Activated naive CD8-positive, alpha-beta T cell treated with anti-CD3 and anti-CD28 coated beads, Interleukin-2, amount 10 ng/mL, durations not matched to agents 7 days and 5 days (primary cell): ENCODE data around the gene FMN1. TPM values are rescaled to one million over a fixed set of nuclear protein-coding genes. Genes with fewer than 3 reads are reported as not detected.

Experiments used
- ATAC-seq: fragments of 150-1000 bp; cut with Tn5 transposase; one replicate; pipeline ENCODE4 v1.10.0; 2021; ENCODE audit warnings: low read depth, moderate library complexity
- POLR2A ChIA-PET: fragments of 350-600 bp; sonication (Branson Sonifier 250); formaldehyde crosslinking; loops from one replicate; lab custom pipeline; 2021; ENCODE audit warnings: antibody characterized with exemption; lab: Charles Lee
- DNase-seq: peaks from one replicate; pipeline ENCODE4 v3.0.0; 2021
- H3K27ac Mint-ChIP-seq: one replicate; pipeline ENCODE4 v1.8.0; 2022; ENCODE audit warnings: mild to moderate bottlenecking, mixed read lengths
- H3K27me3 Mint-ChIP-seq: one replicate; pipeline ENCODE4 v1.8.0; 2022; ENCODE audit warnings: mild to moderate bottlenecking, moderate library complexity, mixed read lengths
- H3K36me3 Mint-ChIP-seq: one replicate; pipeline ENCODE4 v1.8.0; 2021; ENCODE audit warnings: mild to moderate bottlenecking, mixed read lengths
- H3K4me1 Mint-ChIP-seq: one replicate; pipeline ENCODE4 v1.8.0; 2021; ENCODE audit warnings: mixed read lengths
- H3K4me3 Mint-ChIP-seq: one replicate; pipeline ENCODE4 v1.8.0; 2022; ENCODE audit warnings: mild to moderate bottlenecking, moderate library complexity, mixed read lengths
- H3K9me3 Mint-ChIP-seq: one replicate; pipeline ENCODE4 v1.8.0; 2021; ENCODE audit warnings: mixed read lengths
- total RNA-seq, 2 experiments: library from RNA; stranded (reverse); gene quantifications; one replicate each; pipeline ENCODE4 v1.2.3, GENCODE V29; 2021

Gene FMN1
- total RNA-seq, 2 experiments from 2014 or later: 0.08 to 0.45 TPM

DNA sequence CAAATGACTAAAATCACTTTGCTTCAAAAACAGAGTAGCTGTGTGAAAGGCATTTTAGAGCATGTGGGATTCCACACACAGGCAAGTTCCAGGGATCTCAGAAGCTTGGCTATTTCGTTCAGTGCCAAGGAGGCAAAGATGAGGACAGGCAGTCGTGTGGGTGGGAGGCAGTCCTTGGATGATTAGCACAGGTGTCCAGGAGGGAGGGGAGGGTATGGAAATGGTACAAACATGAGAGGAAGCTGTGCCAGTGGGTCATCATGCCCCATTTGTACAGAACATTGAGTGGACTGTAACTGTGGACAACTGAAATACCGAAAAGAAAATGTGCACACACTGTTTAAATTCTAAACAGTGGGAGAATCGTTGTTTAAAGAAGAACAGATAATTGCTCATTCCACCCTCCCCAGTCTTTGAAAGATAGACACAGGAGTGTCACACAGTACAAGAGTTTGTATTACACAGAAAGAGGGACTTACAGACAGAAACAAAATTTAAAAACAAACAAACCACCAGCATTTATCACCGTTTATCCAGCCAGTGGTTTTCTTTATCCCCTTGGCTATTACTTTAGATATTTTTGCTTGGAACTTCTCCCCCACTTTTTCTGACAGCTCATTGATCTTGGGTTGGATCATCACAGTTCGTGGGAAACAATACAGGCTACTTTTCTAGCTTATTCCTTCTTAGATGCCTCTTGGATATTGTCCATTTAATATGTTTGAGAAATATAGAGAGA lies 353.8 kb downstream of the FMN1 start:
- DNase-seq: no peak
- H3K4me3 Mint-ChIP-seq: no peak overlapping the region
- no peak overlapping the region for H3K27ac Mint-ChIP-seq
- POLR2A ChIA-PET: no interaction called here
- peaks cover 6% of the 10 kb centered on the region for H3K27me3 Mint-ChIP-seq
- no peaks in the 10 kb centered on the region for H3K36me3 Mint-ChIP-seq
- ATAC-seq: no peak
- H3K4me1 Mint-ChIP-seq: no peaks in the 10 kb centered on the region
- no peaks in the 10 kb centered on the region for H3K9me3 Mint-ChIP-seq

DNA sequence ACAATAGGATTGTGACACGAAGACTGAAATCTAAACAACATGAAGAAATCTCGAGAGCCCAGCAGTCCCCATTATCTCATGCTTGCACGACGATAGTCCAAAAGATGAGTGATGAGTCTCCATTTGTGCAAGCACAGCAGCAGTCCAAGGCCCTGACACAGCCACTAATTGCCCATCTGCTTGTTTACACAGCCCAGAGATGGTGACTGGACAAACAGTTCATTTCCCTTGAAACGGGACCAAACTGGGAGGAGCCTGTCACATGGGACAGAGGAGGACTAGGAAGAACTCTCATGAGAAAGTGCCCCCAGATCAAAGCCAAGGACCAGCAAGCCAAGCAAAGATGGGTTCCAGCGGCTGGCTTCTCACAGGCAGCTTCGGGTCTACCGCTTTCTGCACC lies 355.7 kb downstream of the FMN1 start:
- Mint-ChIP-seq H3K36me3 (no peaks in the 10 kb centered on the region), H3K4me3 (no peak overlapping the region)

DNA sequence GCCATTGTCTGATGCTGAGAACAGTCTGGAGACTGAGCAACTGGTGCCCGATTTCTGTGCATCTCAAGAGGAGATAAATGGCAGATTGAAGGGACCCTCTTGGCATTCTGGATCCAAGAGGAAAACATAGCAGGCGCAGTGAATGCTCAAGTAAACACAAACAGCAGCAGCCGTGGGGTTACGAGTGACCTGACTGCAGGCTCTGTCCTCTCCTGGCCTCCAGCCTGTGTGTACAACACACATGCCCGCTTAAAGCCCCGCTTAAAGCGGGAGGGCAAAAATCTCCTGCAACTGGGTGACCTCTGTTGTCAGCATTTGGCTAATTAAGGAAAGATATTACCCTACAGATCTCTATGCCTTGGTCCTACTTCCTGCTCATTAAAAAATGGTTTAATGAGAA lies 356.2 kb downstream of the FMN1 start:
- ATAC-seq (no peak), DNase-seq (no peak)
- Mint-ChIP-seq H3K27ac (no peak overlapping the region), H3K9me3 (no peaks in the 10 kb centered on the region), H3K4me1 (no peaks in the 10 kb centered on the region), H3K4me3 (no peak overlapping the region), H3K36me3 (no peaks in the 10 kb centered on the region), H3K27me3 (peaks cover 8% of the 10 kb centered on the region)
- POLR2A ChIA-PET: no interaction called here

More for the DNA sequence above, 355.7 kb downstream of the FMN1 start:
- POLR2A ChIA-PET: no interaction called here
- H3K27me3 Mint-ChIP-seq: peaks cover 8% of the 10 kb centered on the region
- no peak overlapping the region for H3K27ac Mint-ChIP-seq
- no peaks in the 10 kb centered on the region for H3K9me3 Mint-ChIP-seq
- ATAC-seq: no peak
- no peaks in the 10 kb centered on the region for H3K4me1 Mint-ChIP-seq
- DNase-seq: no peak

DNA sequence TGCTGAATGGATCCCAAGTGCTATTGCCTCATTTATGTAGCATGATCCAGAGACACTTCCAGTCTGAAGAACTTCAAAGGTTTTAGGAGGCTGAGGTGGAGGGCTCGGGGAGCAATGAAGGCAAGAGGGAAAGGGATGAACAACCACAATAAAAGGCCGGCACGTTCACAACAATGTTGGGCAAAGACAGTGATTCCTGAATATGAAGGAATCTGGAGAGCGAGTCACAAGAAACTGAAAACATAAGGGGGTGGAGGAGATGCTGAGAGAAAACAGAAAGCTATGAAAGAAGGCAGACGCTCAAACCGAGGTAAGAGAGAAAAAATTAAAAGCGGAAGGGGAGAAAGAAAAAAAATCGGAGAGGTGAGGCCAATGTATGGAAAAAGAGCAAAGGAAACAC lies 356.6 kb downstream of the FMN1 start:
- no peaks in the 10 kb centered on the region for H3K9me3 Mint-ChIP-seq
- POLR2A ChIA-PET: no interaction called here
- H3K27ac Mint-ChIP-seq: no peak overlapping the region
- no peaks in the 10 kb centered on the region for H3K36me3 Mint-ChIP-seq
- ATAC-seq (no peak), DNase-seq (no peak)
- H3K4me1 Mint-ChIP-seq: no peaks in the 10 kb centered on the region
- H3K27me3 Mint-ChIP-seq: peaks cover 8% of the 10 kb centered on the region
- H3K4me3 Mint-ChIP-seq: no peak overlapping the region

DNA sequence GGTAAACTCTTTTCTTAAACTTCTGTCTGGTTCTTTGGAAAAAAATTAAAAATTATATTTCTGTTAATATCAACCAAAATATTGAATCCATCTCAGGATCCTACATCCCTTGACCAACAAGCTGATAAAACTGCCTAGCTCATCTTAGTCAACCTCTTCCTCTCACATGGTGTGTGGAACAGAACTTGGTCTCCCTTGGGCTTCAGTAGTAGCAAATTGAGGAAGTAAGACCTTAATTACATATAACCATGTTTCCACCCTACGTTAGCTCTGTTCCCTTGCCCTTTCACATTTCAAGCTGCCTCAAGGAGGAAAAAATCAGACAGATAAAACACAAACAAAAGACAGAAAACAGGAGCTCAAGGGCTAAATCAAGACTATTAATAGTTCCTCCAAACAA lies 360.4 kb downstream of the FMN1 start:
- no peak for DNase-seq
- no peaks in the 10 kb centered on the region for H3K36me3 Mint-ChIP-seq
- no peak overlapping the region for H3K4me3 Mint-ChIP-seq
- ATAC-seq: no peak
- POLR2A ChIA-PET: no interaction called here
- no peak overlapping the region for H3K27ac Mint-ChIP-seq
- peaks cover 11% of the 10 kb centered on the region for H3K27me3 Mint-ChIP-seq
- no peaks in the 10 kb centered on the region for H3K4me1 Mint-ChIP-seq
- no peaks in the 10 kb centered on the region for H3K9me3 Mint-ChIP-seq

DNA sequence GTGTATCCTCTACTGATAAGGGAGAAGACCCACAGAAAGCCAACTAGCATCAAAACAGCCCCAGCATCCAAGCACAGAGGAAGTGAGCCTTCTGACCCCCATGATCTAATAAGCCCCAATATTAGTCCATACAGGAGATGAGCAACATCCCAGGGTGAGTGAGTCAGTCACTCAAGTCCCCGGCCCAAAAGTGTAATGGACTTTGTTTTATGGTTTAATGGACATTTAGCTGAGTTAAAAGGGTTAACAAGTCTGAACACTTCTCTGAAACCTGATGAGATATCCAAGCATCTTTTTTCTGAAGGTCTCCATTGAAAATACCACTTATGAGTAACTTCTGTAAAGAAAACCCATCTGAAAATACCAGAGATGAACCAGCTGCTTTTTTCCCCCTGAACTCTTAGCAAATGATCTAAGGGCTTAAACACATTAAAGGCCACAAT lies 361.1 kb downstream of the FMN1 start:
- Mint-ChIP-seq H3K9me3 (no peaks in the 10 kb centered on the region), H3K27ac (no peak overlapping the region), H3K4me1 (no peaks in the 10 kb centered on the region), H3K4me3 (no peak overlapping the region), H3K36me3 (no peaks in the 10 kb centered on the region), H3K27me3 (peaks cover 11% of the 10 kb centered on the region)
- no peak for ATAC-seq
- POLR2A ChIA-PET: no interaction called here
- no peak for DNase-seq

DNA sequence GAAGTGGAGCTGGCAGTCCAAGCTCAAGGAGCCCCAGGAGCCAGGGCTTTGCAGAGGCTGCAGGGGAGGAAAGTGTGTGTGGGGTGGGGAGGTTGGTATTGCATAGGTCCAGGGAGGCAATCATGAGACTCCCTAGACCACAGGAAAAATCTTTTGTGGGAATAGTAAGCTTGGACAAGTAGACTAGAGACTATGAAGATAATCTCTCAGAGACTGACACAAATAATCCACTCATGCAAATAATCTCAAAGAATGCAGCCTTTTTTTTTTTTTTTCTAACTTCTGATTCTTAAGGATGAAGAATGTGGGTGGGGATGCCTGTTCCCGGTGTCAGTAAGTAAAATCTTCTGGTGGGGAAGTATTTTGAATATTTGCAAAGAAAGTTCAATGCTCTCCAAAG lies 363.0 kb downstream of the FMN1 start:
- no peak for ATAC-seq
- H3K9me3 Mint-ChIP-seq: no peaks in the 10 kb centered on the region
- peaks cover 13% of the 10 kb centered on the region for H3K27me3 Mint-ChIP-seq
- H3K27ac Mint-ChIP-seq: no peak overlapping the region
- H3K4me3 Mint-ChIP-seq: no peak overlapping the region
- H3K4me1 Mint-ChIP-seq: no peaks in the 10 kb centered on the region
- no peak for DNase-seq
- no peaks in the 10 kb centered on the region for H3K36me3 Mint-ChIP-seq
- POLR2A ChIA-PET: no interaction called here

DNA sequence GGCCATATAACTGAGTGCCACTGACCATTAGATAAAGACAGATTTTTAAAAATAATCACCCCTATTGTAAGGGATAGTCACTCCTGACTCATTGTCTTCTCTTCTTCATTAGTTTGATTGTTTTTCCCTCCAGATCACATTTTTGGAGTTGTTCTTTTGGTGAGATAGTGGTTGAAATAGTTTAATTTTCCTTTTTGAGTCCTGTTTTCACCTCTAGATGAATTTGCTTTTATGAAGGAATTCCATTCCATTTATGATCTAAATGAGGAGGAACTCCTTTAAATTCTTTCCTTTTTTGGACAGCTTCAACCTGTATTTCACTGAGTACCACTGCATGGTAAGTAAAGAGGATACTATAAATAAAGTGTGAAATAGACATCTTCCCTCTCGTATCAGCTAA lies 364.3 kb downstream of the FMN1 start:
- Mint-ChIP-seq H3K36me3 (no peaks in the 10 kb centered on the region), H3K27ac (no peak overlapping the region), H3K27me3 (peaks cover 9% of the 10 kb centered on the region), H3K4me1 (no peaks in the 10 kb centered on the region), H3K9me3 (no peaks in the 10 kb centered on the region), H3K4me3 (no peak overlapping the region)
- POLR2A ChIA-PET: no interaction called here
- ATAC-seq: no peak
- DNase-seq: no peak

DNA sequence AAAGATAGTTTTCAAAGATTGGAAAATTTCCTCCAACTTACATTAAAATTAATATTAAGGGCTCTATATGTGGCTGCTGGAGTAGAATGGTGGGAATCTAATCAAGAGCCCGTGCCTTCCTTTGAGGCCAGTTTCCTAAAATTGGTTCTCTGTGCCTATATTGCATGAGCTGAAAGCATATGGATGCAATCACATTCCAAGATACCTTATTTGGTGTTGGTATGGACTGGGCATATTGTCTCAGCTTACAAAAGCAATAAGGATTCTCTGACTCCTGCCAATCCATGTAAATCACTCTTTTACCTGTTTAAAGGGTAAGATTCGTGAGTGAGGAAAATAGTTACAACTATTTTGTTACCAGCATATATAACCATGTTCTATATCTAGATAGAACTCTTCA lies 365.1 kb downstream of the FMN1 start:
- peaks cover 9% of the 10 kb centered on the region for H3K27me3 Mint-ChIP-seq
- H3K27ac Mint-ChIP-seq: no peak overlapping the region
- ATAC-seq: no peak
- no peak overlapping the region for H3K4me3 Mint-ChIP-seq
- H3K4me1 Mint-ChIP-seq: no peaks in the 10 kb centered on the region
- DNase-seq: no peak
- no peaks in the 10 kb centered on the region for H3K9me3 Mint-ChIP-seq
- POLR2A ChIA-PET: no interaction called here
- no peaks in the 10 kb centered on the region for H3K36me3 Mint-ChIP-seq

DNA sequence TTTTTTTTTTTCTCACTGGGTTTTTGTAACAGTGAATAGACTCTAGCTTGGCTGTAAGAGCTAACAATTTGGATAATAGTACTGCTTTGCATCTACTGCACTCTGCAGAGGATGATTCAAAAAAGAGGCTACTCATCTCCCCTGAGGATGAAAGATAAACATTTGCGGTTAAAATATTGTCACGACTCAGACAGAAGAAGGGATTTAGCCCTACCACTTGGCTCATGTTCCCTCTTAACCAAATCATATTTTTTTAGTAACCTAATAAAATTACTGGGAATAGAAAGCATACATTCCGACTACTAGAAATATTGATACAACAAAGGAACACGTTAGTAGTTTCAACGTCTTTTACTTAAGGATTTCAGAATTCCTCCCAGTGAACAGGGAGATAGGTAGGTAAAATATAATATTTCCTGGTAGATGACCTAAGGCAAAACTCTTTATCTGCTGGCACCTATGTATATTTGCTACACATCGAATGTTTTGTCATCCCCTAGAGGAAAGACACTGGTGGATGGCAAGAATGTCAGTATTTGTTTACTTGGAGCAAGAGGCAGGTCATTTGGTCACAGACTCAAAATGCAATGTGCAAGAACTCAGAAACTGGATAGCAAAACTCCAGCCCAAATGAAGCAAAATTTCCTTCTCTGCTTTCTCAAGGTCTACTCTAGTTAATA lies 365.9 kb downstream of the FMN1 start:
- no peak overlapping the region for H3K27ac Mint-ChIP-seq

DNA sequence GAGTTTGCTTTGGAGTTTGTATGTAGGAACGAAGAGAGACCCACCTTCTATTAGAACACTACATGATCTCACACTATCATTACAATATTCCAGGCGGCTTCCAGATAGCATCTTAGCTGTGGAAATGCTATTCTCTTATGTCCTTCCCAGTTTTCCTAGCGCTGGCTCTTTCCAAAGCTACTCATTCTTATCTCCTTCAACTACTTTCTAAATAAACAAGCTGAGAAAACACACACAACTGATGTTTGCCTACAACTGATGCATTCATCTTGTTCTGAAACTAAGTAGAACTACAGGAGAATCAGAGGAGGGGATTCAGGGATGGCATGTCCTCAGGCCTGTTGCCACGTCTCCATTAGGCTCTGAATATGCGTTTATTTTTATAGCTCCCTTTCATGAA lies 367.8 kb downstream of the FMN1 start:
- no peak overlapping the region for H3K4me3 Mint-ChIP-seq
- POLR2A ChIA-PET: no interaction called here
- H3K27me3 Mint-ChIP-seq: peaks cover 14% of the 10 kb centered on the region
- DNase-seq (no peak), ATAC-seq (no peak)
- H3K9me3 Mint-ChIP-seq: no peaks in the 10 kb centered on the region
- no peak overlapping the region for H3K27ac Mint-ChIP-seq
- no peaks in the 10 kb centered on the region for H3K4me1 Mint-ChIP-seq
- H3K36me3 Mint-ChIP-seq: no peaks in the 10 kb centered on the region

More for the DNA sequence above, 365.9 kb downstream of the FMN1 start:
- H3K27me3 Mint-ChIP-seq: peaks cover 7% of the 10 kb centered on the region
- no peak for ATAC-seq
- no peak for DNase-seq
- POLR2A ChIA-PET: no interaction called here
- H3K9me3 Mint-ChIP-seq: no peaks in the 10 kb centered on the region
- H3K4me3 Mint-ChIP-seq: no peak overlapping the region
- H3K36me3 Mint-ChIP-seq: no peaks in the 10 kb centered on the region
- H3K4me1 Mint-ChIP-seq: no peaks in the 10 kb centered on the region

DNA sequence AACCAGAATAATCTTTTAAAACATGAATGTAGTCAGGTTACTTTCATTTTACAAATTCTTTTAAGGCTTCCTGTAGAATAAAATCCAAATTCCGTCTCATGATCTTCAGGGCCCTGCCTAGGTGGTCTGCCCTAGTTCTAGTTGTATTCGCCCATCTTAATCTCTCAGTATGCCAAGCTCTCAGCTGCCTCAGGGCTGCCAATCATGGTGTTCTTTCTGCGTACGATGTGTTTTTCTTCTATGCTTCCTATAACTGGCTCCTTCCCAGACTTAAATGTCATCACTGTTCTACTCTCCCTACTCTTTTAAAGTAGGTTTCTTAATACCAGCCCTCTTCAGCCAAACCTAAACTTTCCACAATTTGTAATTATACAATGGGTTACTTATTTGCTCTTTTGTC lies 369.3 kb downstream of the FMN1 start:
- H3K27me3 Mint-ChIP-seq: peaks cover 14% of the 10 kb centered on the region
- H3K27ac Mint-ChIP-seq: no peak overlapping the region
- POLR2A ChIA-PET: no interaction called here
- H3K9me3 Mint-ChIP-seq: no peaks in the 10 kb centered on the region
- DNase-seq: no peak
- no peaks in the 10 kb centered on the region for H3K4me1 Mint-ChIP-seq
- no peak overlapping the region for H3K4me3 Mint-ChIP-seq
- H3K36me3 Mint-ChIP-seq: no peaks in the 10 kb centered on the region
- no peak for ATAC-seq

DNA sequence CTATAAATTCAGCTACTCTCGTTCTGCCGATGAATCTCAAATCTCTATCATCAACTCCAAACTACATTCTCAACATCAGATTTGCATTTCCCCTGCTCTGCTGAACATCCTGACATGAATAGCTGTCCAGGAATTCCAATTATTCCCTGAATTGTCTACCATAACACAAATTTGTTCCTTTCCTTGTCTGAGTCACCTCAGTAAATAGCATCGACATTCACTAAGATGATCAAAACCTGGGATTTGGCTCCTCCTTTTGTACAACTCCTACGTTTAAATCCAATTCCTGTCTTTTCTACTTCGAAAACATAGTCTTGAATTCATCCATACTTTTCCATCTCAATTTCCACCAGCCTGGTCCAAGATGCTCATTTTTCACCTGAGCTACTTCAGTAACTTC lies 369.7 kb downstream of the FMN1 start:
- Mint-ChIP-seq H3K4me3 (no peak overlapping the region), H3K36me3 (no peaks in the 10 kb centered on the region), H3K9me3 (no peaks in the 10 kb centered on the region), H3K4me1 (no peaks in the 10 kb centered on the region), H3K27me3 (peaks cover 13% of the 10 kb centered on the region), H3K27ac (no peak overlapping the region)
- DNase-seq (no peak), ATAC-seq (no peak)
- POLR2A ChIA-PET: no interaction called here

DNA sequence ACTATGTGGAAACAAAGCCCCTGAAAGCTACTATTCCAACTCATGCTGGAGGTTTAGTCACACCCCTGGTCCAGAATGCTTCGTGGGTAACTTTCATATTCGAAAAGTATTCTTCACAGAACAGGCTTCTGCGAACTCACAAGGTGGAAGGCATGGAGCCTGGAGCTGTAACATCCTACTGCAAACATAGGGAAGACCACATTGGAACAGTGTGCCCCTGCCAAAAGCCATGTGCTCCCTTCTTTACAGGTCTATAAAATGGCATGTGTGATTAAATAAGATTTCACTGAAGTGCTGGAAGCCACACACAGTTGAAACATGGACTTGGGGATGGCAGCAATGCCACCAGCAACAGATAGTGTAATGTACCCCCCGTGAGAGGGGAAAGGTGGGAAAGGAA lies 370.8 kb downstream of the FMN1 start:
- no peak overlapping the region for H3K27ac Mint-ChIP-seq
- ATAC-seq: no peak

More for the DNA sequence above, 370.8 kb downstream of the FMN1 start:
- Mint-ChIP-seq H3K27me3 (peaks cover 14% of the 10 kb centered on the region), H3K4me1 (no peaks in the 10 kb centered on the region), H3K36me3 (no peaks in the 10 kb centered on the region), H3K9me3 (no peaks in the 10 kb centered on the region), H3K4me3 (no peak overlapping the region)
- no peak for DNase-seq
- POLR2A ChIA-PET: no interaction called here
